ENCODE results near the gene ODAM.

Gene ODAM

GRCh38 chr4:70183168-70183939 lies 12.2 kb upstream of the ODAM start:
- H3K36me3 ChIP-seq: no peaks in the 10 kb centered on the region
- DNase-seq: no peak
- H3K27ac ChIP-seq: no peak overlapping the region
- H3K4me3 ChIP-seq: no peak overlapping the region
- TF ChIP-seq, protein P1, sequence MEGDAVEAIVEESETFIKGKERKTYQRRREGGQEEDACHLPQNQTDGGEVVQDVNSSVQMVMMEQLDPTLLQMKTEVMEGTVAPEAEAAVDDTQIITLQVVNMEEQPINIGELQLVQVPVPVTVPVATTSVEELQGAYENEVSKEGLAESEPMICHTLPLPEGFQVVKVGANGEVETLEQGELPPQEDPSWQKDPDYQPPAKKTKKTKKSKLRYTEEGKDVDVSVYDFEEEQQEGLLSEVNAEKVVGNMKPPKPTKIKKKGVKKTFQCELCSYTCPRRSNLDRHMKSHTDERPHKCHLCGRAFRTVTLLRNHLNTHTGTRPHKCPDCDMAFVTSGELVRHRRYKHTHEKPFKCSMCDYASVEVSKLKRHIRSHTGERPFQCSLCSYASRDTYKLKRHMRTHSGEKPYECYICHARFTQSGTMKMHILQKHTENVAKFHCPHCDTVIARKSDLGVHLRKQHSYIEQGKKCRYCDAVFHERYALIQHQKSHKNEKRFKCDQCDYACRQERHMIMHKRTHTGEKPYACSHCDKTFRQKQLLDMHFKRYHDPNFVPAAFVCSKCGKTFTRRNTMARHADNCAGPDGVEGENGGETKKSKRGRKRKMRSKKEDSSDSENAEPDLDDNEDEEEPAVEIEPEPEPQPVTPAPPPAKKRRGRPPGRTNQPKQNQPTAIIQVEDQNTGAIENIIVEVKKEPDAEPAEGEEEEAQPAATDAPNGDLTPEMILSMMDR (IDR thresholded peaks at IDR 0.05): no peak
- H3K27me3 ChIP-seq: no peaks in the 10 kb centered on the region
- no peaks in the 10 kb centered on the region for H3K4me1 ChIP-seq
- no peaks in the 10 kb centered on the region for H3K9me3 ChIP-seq
- intact Hi-C loops (cut with DNase I; ENCODE audit: low total_unique reads): no loop called here

GRCh38 chr4:70183940-70184246 lies 11.6 kb upstream of the ODAM start:
- Histone ChIP-seq H3K27me3 (no peaks in the 10 kb centered on the region), H3K9me3 (no peaks in the 10 kb centered on the region), H3K4me1 (no peaks in the 10 kb centered on the region), H3K36me3 (no peaks in the 10 kb centered on the region), H3K4me3 (no peak overlapping the region), H3K27ac (no peak overlapping the region)
- no peak for DNase-seq
- TF ChIP-seq, protein P1 (IDR thresholded peaks at IDR 0.05): no peak
- intact Hi-C loops (cut with DNase I; ENCODE audit: low total_unique reads): no loop called here

DNA sequence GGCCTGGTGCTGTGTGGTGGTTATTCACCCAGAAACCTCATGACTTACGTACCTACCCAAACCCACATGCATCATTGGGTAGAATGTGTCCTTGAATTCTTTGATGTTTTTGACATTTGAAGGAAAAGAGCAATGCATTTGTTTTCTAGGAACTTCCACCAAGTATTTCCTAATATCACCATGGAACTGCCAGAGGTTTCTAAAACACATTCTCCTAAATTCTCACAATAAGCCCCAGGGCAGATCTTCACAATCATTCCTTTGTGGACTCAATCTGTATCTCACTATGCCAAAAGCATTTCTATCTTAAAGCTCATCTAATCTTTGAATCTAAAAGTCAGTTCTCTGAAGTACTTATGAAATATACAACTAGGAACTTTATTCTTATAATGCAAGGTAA lies 8.3 kb upstream of the ODAM start:
- Histone ChIP-seq H3K4me3 (no peak overlapping the region), H3K36me3 (no peaks in the 10 kb centered on the region), H3K9me3 (no peaks in the 10 kb centered on the region), H3K27ac (no peak overlapping the region), H3K27me3 (no peaks in the 10 kb centered on the region), H3K4me1 (no peaks in the 10 kb centered on the region)
- intact Hi-C loops (cut with DNase I; ENCODE audit: low total_unique reads): no loop called here
- TF ChIP-seq, protein P1 (IDR thresholded peaks at IDR 0.05): no peak
- no peak for DNase-seq

GRCh38 chr4:70190579-70190978 lies 4.9 kb upstream of the ODAM start:
- Histone ChIP-seq H3K27ac (no peak overlapping the region), H3K36me3 (no peaks in the 10 kb centered on the region), H3K9me3 (no peaks in the 10 kb centered on the region), H3K4me1 (no peaks in the 10 kb centered on the region), H3K27me3 (no peaks in the 10 kb centered on the region), H3K4me3 (no peak overlapping the region)
- intact Hi-C loops (cut with DNase I; ENCODE audit: low total_unique reads): no loop called here
- no peak for DNase-seq
- TF ChIP-seq, protein P1 (IDR thresholded peaks at IDR 0.05): no peak

DNA sequence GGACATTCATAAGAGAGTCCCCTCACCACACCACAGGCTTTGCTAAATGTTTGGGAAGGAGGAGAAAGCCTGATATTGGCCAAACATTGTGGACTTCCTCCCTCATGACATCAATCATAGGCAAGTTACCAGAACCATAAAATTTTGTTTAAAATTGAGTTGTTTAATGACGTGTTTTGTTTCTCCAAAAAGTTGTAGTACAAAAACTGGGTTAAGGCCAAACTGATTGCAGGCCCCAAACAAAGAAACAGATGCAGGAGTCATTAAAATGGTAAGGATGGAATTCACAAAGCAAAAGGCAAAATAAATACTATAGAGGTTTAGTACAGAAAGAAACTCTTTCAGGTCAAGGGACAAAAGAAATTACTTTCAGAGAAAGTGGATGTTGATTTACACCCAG lies 3.9 kb upstream of the ODAM start:
- H3K4me1 ChIP-seq: no peaks in the 10 kb centered on the region
- no peak overlapping the region for H3K27ac ChIP-seq
- no peaks in the 10 kb centered on the region for H3K36me3 ChIP-seq
- no peak overlapping the region for H3K4me3 ChIP-seq
- no peaks in the 10 kb centered on the region for H3K27me3 ChIP-seq
- DNase-seq: no peak
- no peaks in the 10 kb centered on the region for H3K9me3 ChIP-seq
- intact Hi-C loops (cut with DNase I; ENCODE audit: low total_unique reads): no loop called here
- TF ChIP-seq, protein P1 (IDR thresholded peaks at IDR 0.05): no peak

DNA sequence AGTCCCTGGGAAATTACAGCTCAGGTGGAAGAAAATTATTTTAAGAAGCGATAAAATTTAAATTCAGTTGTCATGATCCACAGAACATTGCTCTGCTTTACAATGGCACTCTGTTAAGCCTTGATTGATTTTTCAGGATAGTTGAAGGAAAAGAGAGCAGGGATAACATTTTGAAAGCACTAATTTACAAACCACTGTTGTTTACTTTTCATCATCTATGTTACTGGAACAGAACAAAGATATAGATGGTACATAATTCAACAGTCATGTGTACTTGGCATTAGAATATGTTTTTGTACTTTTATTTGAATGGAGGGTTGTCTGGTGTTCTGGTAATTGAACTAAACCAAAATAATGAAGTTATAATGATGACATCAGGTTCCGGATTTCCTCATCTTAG lies 2.6 kb upstream of the ODAM start:
- Histone ChIP-seq H3K36me3 (no peaks in the 10 kb centered on the region), H3K4me1 (no peaks in the 10 kb centered on the region), H3K4me3 (no peak overlapping the region), H3K27me3 (no peaks in the 10 kb centered on the region), H3K27ac (no peak overlapping the region), H3K9me3 (no peaks in the 10 kb centered on the region)
- TF ChIP-seq, protein P1 (IDR thresholded peaks at IDR 0.05): no peak
- intact Hi-C loops (cut with DNase I; ENCODE audit: low total_unique reads): no loop called here
- no peak for DNase-seq
